ENCODE data around the gene ATP1A3.
"Not testable (repeated sequence)": the region's sequence is repeated elsewhere in the genome, so short reads cannot be mapped to it uniquely, and the experiment has no call there.

Gene ATP1A3

DNA sequence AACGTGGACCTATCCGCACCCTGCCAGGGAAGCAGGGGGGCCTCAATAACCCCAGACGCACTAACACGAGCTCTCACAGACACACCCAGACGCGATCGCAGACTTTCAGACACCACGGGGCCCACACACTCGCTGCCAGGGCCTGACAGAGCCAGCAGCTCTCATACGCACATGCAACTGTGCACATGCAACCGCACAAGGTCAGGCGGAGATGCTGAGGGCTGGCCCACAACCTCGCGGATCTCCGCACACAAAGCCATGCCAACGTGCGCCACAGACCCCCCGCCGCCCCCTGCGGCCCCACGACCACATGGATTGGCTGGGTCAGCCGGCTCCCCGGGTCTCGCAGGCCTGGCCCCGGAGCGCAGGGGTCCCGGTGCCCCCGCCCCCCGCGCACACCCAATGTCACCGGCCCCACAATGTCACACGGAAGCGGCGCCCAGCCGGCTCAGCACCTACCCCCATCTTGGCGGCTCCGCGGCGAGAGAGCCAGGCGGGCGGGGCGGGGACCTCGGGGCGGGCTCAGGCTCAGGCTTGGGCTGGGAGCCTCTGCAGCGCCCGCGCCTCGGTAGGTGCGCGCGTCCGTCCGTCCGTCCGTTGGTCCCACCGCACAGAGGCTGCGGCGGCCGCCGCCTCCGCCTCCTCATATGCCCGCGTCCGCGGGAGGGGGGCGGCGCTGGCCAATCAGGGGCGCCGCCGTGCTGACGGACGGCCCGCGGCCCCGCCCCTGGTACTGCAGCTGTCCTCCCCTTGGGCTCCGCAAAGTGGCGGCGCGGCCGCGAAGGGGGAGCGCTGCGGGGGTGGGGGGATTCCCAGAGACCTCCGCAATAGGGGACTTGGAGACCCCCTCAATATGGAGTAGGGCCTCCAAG, at the start of gene ATP1A3:
Gene ATP1A3 (minus strand): TSS at position 619 of the 872 bp plus-strand sequence. CDS start 154 bp downstream, at position 465.
- peak; percentile 43 for DNase-seq

DNA sequence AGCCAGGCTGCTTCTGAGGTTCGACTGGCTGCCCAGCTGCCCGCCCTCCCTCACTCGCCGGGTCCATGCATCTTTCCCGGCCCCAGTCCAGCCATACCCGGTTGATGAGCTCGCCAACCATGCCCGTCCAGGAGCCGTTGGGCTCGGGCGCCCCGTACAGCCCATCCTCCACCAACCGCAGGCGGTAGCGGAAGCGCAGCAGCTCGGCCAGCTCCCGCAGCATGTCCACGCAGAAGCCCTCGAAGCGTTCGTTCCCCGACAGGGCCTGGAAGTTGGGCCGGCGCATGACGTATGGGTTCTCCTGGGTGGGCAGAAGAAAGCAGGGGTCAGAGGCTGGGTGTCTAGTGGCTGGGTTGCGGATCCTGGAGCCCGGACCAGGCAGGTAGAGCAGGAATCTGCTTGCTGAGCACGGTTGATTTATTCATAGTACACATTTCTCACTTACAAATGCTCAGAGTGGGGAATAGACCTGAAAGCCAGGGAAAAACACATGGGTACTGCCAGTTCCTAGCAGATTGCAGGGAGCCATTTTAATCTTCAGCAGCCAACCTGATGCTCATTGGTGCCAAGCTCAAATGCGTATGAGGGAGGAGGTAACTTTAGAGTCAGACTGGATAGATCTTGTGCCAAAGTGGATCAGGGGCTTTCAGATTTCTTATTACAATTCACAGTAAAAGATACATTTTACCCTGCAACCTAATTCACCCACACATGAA, 48.6 kb upstream of the ATP1A3 start:
- no peak for DNase-seq

DNA sequence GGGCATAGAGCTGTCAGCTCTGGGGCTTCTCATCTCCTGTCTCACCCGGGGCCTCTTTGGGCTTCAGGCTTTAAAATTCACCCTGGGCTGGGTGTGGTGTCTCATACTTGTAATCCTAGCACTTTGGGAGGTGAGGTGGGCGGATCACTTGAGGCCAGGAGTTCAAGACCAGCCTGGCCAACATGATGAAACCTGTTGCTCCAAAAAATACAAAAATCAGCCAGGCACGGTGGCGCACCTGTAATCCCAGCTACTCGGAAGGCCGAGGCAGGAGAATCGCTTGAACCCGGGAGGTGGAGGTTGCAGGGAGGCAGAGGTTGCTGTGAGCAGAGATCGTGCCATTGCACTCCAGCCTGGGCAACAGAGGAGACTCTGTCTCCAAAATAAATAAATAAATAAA, 46.5 kb upstream of the ATP1A3 start:
- not testable (repeated sequence) for DNase-seq

DNA sequence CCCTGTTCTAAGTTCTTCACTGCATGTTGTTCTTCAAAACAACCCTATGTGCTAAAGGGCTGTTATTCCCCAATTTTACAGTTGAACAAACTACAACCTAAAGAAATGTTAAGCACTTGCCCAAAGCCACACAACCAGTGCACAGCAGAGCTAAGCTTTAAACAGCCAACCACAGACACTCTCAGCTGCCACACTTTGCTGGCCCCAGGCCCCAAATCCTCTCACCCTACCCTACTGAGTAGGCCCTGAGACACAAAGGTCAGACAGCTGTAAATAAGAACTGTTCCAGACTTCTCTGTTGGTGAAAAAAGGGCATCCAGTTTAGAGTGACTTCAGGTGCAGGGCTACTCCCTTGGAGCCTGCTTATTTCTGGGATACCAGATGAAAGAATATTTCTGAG, 46.0 kb upstream of the ATP1A3 start:
- DNase-seq = no peak

DNA sequence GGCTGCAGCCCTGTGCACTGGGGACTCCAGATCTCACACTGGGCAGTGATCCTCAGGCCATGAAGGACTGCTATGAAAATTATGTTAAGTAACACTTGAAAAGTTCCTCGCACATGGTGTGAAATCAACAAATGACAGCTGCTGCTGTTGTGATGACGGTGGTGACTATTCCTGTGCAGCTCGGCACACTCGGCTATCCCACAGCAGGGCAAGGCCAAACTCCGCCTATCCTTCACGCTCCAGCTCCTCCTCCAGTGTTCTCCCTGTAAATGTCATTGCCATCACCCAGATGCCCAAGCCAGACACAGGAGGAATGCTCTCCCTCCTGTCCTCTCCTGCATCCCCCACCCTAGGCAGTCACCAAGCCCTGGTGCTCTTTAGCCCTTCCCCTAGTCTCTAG, 44.6 kb upstream of the ATP1A3 start:
- peak; percentile 45 for DNase-seq

DNA sequence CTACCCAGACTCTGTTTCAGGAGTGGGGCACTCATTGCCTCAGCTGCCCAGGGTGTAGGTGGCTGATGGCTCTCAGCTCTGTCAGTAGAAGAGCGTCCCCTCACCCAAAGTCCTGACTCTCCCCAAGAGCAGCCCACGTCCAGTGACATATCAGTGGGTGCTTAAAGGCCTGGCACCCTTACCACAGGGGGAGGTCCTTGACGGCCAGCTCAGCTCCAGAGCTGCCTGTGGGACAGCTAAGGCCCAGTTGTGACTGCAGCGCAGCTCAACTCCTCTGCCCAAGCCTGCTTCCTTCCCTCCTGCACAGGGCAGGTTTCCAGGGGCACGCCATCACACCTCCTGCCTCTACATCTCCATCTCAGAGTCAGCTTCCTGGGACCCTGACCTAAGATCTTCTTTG, 43.6 kb upstream of the ATP1A3 start:
- DNase-seq = no peak

DNA sequence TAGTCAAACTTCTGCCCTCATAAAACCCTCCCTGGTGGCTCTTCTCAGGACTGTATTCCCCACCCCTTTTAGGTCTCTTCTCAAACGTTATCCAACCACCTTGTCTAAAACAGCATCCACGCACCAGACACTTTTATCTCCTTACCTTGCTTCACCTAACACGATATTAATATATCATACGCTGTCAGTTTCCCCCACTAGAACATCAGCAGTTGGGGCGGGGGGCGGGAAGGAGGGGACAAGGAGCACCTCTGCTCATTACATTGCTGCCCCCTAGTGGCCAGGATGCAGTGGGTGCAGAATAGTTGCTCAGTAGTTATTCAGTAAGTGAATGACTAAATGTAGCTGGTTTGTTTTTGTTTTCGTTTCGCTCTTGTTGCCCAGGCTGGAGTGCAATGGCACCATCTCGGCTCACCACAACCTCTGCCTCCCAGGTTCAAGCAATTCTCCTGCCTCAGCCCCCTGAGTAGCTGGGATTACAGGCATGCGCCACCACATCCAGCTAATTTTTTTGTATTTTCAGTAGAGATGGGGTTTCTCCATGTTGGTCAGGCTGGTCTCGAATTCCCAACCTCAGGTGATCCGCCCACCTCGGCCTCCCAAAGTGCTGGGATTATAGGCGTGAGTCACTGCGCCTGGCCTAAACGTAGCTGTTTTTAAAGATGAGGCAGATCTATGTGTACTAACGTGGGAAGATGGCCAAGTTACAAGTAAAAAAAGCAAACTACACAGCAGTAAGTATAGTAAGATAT, 40.8 kb upstream of the ATP1A3 start:
- peak; percentile 62 for DNase-seq

DNA sequence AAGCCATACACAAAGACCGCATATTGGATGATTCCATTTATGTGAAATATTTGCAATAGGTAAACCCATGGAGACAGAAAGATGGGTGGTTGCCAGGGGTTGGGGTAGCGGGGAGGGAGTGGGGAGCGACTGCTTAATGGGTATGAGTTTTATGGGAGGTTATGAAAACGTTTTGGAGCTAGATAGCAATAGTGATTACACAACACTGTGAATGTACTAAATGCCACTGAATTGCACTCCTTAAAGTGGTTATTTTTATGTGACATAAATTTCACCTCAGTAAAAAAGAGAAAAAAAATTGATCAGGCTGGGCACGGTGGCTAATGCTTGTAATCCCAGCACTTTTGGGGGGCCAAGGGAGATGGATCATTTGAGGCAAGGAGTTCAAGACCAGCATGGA, 39.4 kb upstream of the ATP1A3 start:
- no peak for DNase-seq

DNA sequence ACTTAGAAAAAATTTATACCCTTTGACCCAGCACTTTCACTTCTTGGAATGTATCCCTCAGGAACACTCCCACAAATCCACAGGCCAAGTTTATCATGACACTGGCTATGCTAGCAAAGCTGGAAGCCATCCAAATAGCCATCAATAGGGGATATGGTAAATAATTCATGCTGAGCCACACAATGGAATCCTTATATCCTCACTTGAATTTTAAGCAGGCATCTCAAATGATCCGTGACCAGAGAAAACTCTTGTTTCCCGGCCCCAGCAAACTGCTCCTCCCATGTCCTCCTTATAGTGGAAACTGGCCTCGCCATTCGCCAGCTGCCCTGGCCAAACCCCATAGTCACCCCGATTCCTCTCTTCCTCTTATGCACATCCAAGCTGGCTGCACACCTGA, 38.4 kb upstream of the ATP1A3 start:
- peak; percentile 49 for DNase-seq

DNA sequence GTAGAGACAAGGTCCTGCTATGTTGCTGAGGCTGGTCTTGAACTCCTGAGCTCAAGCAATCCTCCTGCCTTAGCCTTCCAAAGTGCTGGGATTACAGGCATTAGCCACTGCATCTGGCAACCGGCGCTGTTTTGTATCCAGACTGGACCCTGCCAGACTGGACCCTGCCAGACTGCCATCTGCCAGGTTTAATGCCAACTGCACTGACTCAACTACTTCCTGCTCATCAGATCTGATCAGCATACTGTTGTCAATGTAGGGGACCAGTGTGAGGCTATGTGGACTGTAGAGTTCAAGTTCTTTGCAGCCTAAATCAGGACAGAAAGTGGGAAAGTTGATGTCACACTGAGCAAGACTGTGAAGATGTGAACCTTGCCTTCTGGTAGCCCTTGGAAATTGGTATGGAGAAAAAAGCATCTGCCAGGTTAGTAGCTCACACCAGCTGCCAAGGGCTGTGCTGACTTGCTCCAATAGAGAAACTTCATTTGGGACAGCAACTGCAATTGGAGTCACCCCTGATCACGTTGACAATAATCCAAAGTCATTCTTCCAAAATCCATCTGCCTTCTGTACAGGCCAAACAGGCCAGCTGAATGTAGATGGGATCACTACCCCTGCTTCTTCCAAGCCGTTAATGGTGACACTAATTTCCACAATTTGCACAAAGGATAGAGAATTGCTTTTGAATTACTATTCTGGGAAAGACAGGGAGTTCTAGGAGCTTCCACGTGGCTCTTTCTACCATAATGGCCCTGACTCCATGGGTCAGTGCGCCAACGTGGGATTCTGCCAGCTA, 36.8 kb upstream of the ATP1A3 start:
- no peak for DNase-seq

DNA sequence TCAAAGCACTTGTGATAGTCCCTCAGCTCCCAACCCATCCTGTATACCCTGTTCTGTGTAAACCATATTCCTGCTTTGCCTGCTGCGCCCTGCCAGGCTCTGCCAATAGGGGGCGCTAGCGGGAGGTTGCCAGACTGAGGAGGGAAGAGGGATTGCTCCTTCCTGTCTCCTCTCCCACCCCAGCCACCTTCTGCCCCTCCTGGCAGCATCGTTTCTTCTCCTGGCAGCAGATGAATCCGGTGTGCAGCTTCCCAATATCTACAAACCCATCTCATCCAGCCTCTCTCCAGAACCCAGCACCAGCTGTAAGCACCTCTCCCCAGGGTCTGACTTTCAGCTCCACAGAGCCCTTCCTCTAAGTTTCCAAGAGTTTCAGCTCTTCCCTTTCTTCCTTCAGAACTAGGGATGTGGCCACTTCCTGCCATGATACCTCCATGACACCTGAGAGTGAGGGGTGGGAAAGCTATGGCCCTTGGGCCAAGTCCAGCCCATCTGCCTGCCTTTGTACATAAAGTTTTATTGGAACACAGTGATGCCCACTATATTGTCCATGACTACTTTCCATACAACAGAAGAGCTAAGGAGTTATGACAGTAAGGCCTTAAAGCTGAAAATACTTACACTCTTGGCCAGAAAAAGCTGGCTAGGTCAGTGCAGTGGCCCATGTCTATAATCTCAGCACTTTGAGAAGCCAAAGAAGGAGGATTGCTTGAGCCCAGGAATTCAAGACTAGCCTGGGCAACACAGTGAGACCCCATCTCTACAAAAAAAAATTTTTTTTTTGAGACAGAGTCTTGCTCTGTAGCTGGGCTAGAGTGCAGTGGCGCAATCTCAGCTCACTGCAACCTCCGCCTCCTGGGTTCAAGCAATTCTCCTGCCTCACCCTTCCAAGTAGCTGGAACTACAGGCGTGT, 34.5 kb upstream of the ATP1A3 start:
- DNase-seq = no peak

DNA sequence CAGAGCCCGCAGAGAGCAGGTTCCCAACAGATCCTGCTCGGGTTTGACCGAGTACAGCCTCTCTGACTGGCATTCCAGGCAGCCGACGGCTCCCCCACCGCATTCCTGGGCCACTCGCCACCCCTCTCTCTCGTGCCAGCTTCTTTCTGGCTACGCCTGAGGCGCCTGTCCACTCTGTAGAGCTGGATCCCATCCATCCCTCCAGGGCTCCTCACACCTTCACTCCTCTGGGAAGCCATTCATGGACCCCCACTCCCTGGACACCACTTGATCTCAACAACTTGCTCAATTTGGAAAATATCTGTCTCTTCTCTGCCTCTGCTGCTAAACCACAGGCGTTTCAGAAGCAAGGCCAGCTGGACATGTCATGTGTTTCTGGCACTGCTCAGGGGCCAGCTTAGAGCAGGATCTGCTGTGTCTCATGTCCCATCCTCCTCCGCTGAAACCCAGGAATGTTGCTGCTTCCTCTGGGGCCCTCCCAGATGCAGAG, 30.6 kb upstream of the ATP1A3 start:
- peak; percentile 54 for DNase-seq

DNA sequence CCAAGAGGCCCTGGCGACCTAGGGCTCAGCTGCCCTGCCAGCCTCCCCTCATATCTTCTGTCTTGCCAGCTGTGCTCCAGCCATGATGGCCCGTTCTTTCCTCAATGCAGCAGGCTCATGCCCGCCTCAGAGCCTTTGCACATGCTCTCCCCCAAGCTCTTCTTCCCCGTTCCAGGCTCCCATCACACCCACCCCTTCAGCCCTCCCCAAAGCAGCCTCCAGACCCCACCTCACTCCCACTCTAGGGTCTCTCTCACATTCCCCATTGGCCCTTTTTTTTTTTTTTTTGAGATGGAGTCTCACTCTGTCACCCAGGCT, 29.9 kb upstream of the ATP1A3 start:
- no peak for DNase-seq

DNA sequence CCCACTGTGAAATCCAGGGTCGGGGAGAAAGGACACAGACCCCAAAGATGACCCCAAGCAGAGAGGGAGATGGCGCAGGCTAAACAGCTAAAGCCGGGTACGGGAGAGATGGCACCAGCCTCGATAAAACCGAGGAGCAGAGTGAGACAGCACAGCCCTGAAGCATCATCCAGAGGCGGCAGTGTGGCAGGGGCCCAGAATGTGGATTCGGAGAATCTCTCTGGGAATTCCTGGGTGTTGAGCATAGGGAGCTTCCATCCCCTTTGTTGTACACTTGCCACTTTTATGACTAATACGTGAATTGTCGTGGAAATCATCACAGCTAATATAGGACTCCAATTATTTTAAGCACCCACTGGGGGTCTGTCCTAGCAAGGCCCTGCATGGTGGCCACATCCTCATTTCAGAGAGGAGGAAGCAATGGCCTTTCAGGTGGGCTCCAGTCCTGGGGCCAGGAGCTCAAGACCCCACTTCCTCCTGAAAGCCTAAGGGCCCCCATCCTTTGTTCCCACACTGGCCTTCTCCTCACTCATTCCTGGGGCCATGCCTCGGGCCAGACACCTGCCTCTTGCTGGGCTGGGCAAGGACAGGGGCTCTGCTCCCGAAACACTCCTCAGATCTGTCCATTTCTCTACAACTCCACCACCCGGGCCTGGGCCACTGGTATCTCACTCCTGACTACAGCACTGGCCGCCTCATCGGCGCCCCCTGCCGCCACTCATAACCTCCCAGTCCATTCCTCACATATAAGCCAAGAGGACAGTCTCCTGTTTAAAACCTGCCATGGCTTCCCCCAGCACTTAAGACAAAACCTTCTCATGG, 29.3 kb upstream of the ATP1A3 start:
- DNase-seq = no peak

DNA sequence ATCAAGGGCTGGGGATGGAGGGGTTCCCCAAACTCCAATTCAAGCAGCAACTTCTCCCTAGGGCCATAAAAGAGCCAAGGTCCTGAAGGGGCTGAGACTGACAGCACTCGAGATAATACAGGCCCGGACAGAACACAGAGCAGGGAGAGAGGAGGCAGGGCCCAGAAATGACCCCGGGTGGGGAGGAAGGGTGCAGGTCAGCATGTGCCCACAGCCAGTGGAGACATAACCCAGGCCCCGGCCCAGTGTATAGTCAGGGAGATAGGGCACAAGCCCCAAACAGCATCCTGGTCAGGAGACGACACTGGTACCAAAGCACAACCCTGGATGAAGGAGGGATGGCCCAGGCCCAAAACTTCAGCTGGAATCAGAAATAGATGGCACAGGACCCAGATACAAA, 28.6 kb upstream of the ATP1A3 start:
- no peak for DNase-seq

DNA sequence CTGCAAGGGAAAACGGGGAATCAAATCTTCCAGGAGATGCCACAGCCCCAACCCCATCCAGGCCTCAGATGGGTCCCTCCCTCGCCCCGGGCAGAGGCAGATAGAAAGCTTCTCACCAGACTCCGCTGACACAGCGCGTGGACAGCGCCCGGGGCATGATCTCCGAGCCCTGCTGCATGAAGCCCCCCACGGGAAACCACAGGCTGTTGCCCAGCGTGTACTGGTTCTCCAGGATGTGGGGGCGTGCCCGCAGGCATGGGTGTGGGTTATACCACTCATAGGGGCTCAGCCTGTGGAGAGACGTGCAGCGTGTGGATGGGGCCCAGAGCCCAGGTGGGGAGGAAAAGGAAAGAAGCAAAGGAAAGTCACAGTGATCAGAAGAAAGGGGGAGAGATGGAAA, 27.2 kb upstream of the ATP1A3 start:
- DNase-seq = no peak

DNA sequence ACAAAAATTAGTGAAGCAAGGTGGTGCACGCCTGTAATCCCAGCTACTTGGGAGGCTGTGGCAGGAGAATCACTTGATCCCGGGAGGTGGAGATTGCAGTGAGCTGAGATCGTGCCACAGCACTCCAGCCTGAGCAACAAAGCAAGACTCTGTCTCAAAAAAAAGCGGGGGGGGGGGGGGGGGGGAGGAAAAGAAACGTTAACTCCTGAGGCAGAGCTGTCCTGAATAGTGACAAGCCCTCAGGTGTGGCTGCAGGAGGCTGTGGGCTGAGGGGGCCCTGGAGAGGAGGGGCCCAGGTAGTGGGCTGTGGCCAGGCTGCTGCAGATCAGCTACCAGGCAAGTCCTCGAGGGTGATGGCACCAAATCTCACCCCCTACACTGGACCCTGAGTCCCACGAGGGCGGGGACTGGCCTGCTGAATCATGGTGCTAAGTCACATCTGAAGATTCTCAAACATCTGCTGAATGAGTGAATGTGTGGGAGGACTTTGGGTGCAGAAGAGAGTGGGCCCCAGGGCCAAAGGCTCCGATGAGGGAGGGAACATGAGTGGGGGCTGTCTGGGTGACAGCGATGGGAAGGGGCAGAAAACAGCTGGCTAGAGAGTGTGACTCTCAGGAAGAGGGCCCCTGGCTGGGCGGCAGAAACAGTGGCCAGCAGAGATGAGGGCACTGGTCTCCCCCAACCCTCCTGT, 24.6 kb upstream of the ATP1A3 start:
- DNase-seq = no peak

DNA sequence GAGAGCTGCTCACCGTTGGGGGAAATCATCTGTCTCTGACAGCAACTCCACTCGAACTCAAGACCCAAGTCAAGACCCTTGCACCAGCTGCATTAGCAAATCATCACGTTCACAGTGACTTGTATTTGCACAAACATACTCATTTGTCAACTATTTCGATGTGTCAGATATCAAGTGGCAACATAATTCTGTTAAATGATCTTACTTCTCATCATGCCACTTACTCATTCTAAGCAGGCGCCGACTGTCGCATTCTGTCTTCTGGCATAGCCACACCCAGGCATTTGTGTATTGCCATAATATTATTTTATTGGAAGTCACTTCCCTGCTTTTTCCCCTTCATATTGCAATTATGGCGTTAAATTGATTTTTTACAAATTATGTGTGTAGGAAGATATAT, 23.0 kb upstream of the ATP1A3 start:
- no peak for DNase-seq

DNA sequence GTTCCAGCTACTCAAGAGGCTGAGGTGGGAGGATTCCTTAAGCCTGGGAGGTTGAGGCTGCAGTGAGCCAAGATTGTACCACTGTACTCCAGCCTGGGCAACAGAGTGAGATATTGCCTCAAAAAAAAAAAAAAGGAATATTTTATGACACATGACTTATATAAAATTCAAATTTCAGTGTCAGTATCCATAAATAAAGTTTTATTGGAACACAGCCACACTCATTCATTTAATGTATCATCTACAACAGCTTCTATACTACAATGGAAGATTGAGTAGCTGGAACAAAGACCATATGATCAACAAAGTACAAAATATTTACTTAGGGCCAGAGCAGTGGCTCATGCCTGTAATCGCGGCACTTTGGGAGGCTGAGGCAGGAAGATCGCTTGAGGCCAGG, 18.7 kb upstream of the ATP1A3 start:
- not testable (repeated sequence) for DNase-seq
